H9 (cell line): Measurements from ENCODE around the gene TFAP2A. TPM values are rescaled to one million over a fixed set of nuclear protein-coding genes. Genes with fewer than 3 reads are reported as not detected.
A peak's percentile ranks its signal among the peaks of the same experiment; 100 is the strongest.

ENCODE experiments used
- DNase-seq: peaks from one replicate; pipeline ENCODE4 v3.0.0-alpha.2; 2017
- H2AFZ ChIP-seq: one replicate; pipeline ENCODE4 v1.6.1; 2013; ENCODE audit warnings: mild to moderate bottlenecking, low read length, control low read depth, moderate library complexity
- H2AK5ac ChIP-seq: 2 replicates; pipeline ENCODE4 v1.6.1; 2013; ENCODE audit warnings: low read length, control low read depth, mixed read lengths; ENCODE audit not compliant: insufficient read length
- H2BK120ac ChIP-seq: one replicate; pipeline ENCODE4 v1.6.1; 2013; ENCODE audit warnings: low read depth, mild to moderate bottlenecking, low read length, control low read depth, inconsistent platforms; ENCODE audit not compliant: poor library complexity, severe bottlenecking
- H2BK12ac ChIP-seq: 2 replicates; pipeline ENCODE4 v1.6.1; 2013; ENCODE audit warnings: low read length, control low read depth, mixed read lengths, low read depth; ENCODE audit not compliant: insufficient read length
- H2BK15ac ChIP-seq: 2 replicates; pipeline ENCODE4 v1.6.1; 2013; ENCODE audit warnings: low read depth, low read length, control low read depth
- H2BK20ac ChIP-seq: one replicate; pipeline ENCODE4 v1.6.1; 2013; ENCODE audit warnings: low read depth, mild to moderate bottlenecking, low read length, control low read depth, inconsistent platforms; ENCODE audit not compliant: poor library complexity, severe bottlenecking
- H2BK5ac ChIP-seq: 2 replicates; pipeline ENCODE4 v1.6.1; 2013; ENCODE audit warnings: low read length, control low read depth, mixed read lengths; ENCODE audit not compliant: insufficient read length
- H3K14ac ChIP-seq: 2 replicates; pipeline ENCODE4 v1.6.1; 2013; ENCODE audit warnings: low read length, control low read depth; ENCODE audit not compliant: insufficient read depth
- H3K18ac ChIP-seq: 2 replicates; pipeline ENCODE4 v1.6.1; 2013; ENCODE audit warnings: low read depth, mild to moderate bottlenecking, mixed read lengths, low read length, control low read depth; ENCODE audit not compliant: insufficient read length
- H3K23ac ChIP-seq: 2 replicates; pipeline ENCODE4 v1.6.1; 2013; ENCODE audit warnings: low read length, control low read depth, mixed read lengths, low read depth; ENCODE audit not compliant: insufficient read length
- H3K23me2 ChIP-seq: 2 replicates; pipeline ENCODE4 v1.6.1; 2013; ENCODE audit warnings: low read depth, mild to moderate bottlenecking, mixed read lengths, low read length, control low read depth; ENCODE audit not compliant: insufficient read length, poor library complexity, severe bottlenecking
- H3K27ac ChIP-seq: 2 replicates; pipeline ENCODE4 v1.5.1; 2013; ENCODE audit warnings: low read length, control low read depth, mixed read lengths, low read depth; ENCODE audit not compliant: insufficient read length
- H3K27me3 ChIP-seq: 2 replicates; pipeline ENCODE4 v1.6.1; 2013; ENCODE audit warnings: low read length, control low read depth, inconsistent platforms; ENCODE audit not compliant: insufficient read depth
- H3K4ac ChIP-seq: 2 replicates; pipeline ENCODE4 v1.6.1; 2013; ENCODE audit warnings: low read depth, mild to moderate bottlenecking, control low read depth, inconsistent platforms, low read length, moderate library complexity
- H3K4me1 ChIP-seq: 2 replicates; pipeline ENCODE4 v1.6.1; 2013; ENCODE audit warnings: low read length, control low read depth, inconsistent platforms; ENCODE audit not compliant: insufficient read depth
- H3K4me2 ChIP-seq: 2 replicates; pipeline ENCODE4 v1.6.1; 2013; ENCODE audit warnings: low read length, control low read depth, mixed read lengths; ENCODE audit not compliant: insufficient read length, insufficient read depth
- H3K56ac ChIP-seq: 2 replicates; pipeline ENCODE4 v1.6.1; 2013; ENCODE audit warnings: low read depth, mild to moderate bottlenecking, mixed read lengths, low read length, control low read depth; ENCODE audit not compliant: insufficient read length
- H3K79me1 ChIP-seq: 2 replicates; pipeline ENCODE4 v1.6.1; 2013; ENCODE audit warnings: low read depth, mild to moderate bottlenecking, moderate library complexity, low read length, control low read depth, inconsistent platforms; ENCODE audit not compliant: insufficient read depth, poor library complexity, severe bottlenecking
- H3K79me2 ChIP-seq: 2 replicates; pipeline ENCODE4 v1.6.1; 2013; ENCODE audit warnings: low read length, control low read depth, inconsistent platforms; ENCODE audit not compliant: insufficient read depth
- H3K9ac ChIP-seq: 2 replicates; pipeline ENCODE4 v1.6.1; 2013; ENCODE audit warnings: low read length, control low read depth, mixed read lengths; ENCODE audit not compliant: insufficient read length; ENCODE audit errors: extremely low read depth
- H3K9me3 ChIP-seq: one replicate; pipeline ENCODE4 v1.6.1; 2013; ENCODE audit warnings: low read depth, low read length, inconsistent platforms; ENCODE audit not compliant: control insufficient read depth
- H3T11ph ChIP-seq: one replicate; pipeline ENCODE4 v1.6.1; 2013; ENCODE audit warnings: mild to moderate bottlenecking, low read length, control low read depth, inconsistent platforms
- H4K20me1 ChIP-seq: one replicate; pipeline ENCODE4 v1.6.1; 2013; ENCODE audit not compliant: control insufficient read depth, insufficient read length, insufficient read depth
- H4K5ac ChIP-seq: 2 replicates; pipeline ENCODE4 v1.6.1; 2013; ENCODE audit warnings: low read depth, mild to moderate bottlenecking, mixed read lengths, low read length, control low read depth; ENCODE audit not compliant: insufficient read length
- H4K8ac ChIP-seq: replicated peaks from 2 replicates; pipeline ENCODE4 v1.6.1; 2013; ENCODE audit warnings: low read length, control low read depth, mixed read lengths, low read depth; ENCODE audit not compliant: insufficient read length
- H4K91ac ChIP-seq: 2 replicates; pipeline ENCODE4 v1.6.1; 2013; ENCODE audit warnings: low read depth, mild to moderate bottlenecking, moderate library complexity, mixed read lengths, low read length, control low read depth; ENCODE audit not compliant: insufficient read length
- H3K27ac Mint-ChIP-seq, 3 experiments: 2 replicates in 2 of 3; 3 replicates in 1 of 3; pipeline ENCODE4 v1.8.0; 2020 to 2021; ENCODE audit warnings: mixed read lengths in 3 of 3, mild to moderate bottlenecking in 1 of 3, moderate library complexity in 1 of 3
- H3K27me3 Mint-ChIP-seq: 2 replicates; pipeline ENCODE4 v1.8.0; 2021; ENCODE audit warnings: low read depth, mild to moderate bottlenecking, moderate library complexity, mixed read lengths
- H3K36me3 Mint-ChIP-seq, 3 experiments: 2 replicates in 2 of 3; 3 replicates in 1 of 3; pipeline ENCODE4 v1.8.0; 2020 to 2021; ENCODE audit warnings: low read depth in 3 of 3, mixed read lengths in 3 of 3; ENCODE audit not compliant: insufficient read depth in 1 of 3
- H3K4me1 Mint-ChIP-seq, 2 experiments: 2 replicates each; pipeline ENCODE4 v1.8.0; 2020; ENCODE audit warnings: mixed read lengths in 2 of 2
- H3K4me3 Mint-ChIP-seq, 2 experiments: 2 replicates in 1 of 2; 3 replicates in 1 of 2; pipeline ENCODE4 v1.8.0; 2020 to 2021; ENCODE audit warnings: mild to moderate bottlenecking in 2 of 2, mixed read lengths in 2 of 2, moderate library complexity in 1 of 2
- H3K9me3 Mint-ChIP-seq, 2 experiments: 2 replicates in 1 of 2; 3 replicates in 1 of 2; pipeline ENCODE4 v1.8.0; 2020; ENCODE audit warnings: mild to moderate bottlenecking in 2 of 2, mixed read lengths in 2 of 2, moderate library complexity in 1 of 2
- WGBS: extraction: QIAGEN DNeasy Blood & Tissue Kit; methylation state at CpG from one replicate; pipeline ENCODE4 v1.1.7; 2013; ENCODE audit warnings: missing lambda C conversion rate, low lambda C conversion rate, mixed read lengths; ENCODE audit not compliant: insufficient read length; ENCODE audit errors: extremely low coverage; 5-methylcytosine and 5-hydroxymethylcytosine counted together
- total RNA-seq: library from RNA; stranded (reverse); gene quantifications from 2 replicates; pipeline ENCODE4 v1.2.1, GENCODE V29; 2021
- TF ChIP-seq, protein P1 (sequence below): fragments of 200-600 bp; sonication (generic); conservative IDR thresholded peaks from 3 replicates; pipeline ENCODE4 v1.8.0; 2021; ENCODE audit warnings: antibody characterized with exemption, mild to moderate bottlenecking

The TFAP2A gene
- total RNA-seq, 1 experiment from 2014 or later, result 2.6 TPM

DNA sequence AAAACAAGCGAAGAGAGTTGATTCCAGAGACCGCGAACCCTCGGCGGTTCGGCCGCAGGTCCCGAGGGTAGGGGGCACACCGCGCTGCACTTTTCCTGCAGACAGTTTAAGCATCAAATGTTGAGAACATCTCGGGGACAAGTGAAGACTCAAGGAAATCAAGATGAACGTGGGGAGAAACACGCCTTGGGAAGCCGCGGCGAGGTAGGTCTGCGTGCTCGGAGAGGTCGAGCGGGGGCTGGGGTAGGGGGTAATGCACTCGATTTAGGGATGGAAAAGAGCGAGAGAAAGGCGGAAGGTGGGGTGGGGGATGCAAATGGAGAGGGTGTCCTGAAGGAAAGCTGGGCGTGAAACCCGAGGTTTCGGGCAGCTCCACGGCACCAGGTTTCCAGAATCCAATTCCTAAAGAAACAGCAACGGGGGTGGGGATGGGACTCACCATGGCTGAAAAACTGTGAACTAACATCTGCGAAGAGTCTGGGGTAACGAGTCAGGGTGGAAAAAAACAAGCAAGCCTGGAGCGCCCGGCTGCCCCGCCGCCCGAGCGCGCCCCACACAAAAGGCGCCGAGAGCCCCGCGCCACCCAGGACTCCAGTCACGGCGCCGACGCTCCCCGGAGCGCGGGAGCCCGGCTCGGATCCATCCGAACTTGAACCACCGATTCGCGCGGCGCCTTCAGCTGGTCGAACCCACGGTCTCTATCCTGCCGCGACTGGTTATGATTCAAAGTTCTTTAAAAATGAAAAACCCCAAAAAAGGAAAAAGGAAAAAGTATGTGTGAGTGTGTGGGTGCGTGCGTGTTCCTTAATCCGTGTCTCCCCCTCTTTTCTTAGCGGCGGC is 3.5 kb downstream of the TFAP2A start:
- Histone ChIP-seq H2BK15ac (no peak overlapping the region), H3K4me2 (peak overlapping the region; percentile 39), H3K56ac (no peak overlapping the region), H3K9ac (no peak overlapping the region), H3K14ac (no peak overlapping the region), H3K9me3 (no peaks in the 10 kb centered on the region), H2BK20ac (no peak overlapping the region), H4K5ac (no peak overlapping the region), H4K8ac (no peak overlapping the region), H2AFZ (no peak overlapping the region), H2AK5ac (no peak overlapping the region), H2BK120ac (no peak overlapping the region), H3K4me1 (peaks cover 6% of the 10 kb centered on the region; the same call in 1 of the 2 replicates), H3K79me2 (no peaks in the 10 kb centered on the region), H2BK5ac (no peak overlapping the region), H3K23me2 (peaks cover 16% of the 10 kb centered on the region), H3K18ac (no peak overlapping the region), H3T11ph (no peak overlapping the region), H3K23ac (no peak overlapping the region), H3K27ac (no peak overlapping the region), H3K79me1 (no peaks in the 10 kb centered on the region), H3K4ac (no peak overlapping the region), H2BK12ac (no peak overlapping the region), H3K27me3 (peaks cover 81% of the 10 kb centered on the region), H4K91ac (no peak overlapping the region), H4K20me1 (no peaks in the 10 kb centered on the region)
- TF ChIP-seq, protein P1, sequence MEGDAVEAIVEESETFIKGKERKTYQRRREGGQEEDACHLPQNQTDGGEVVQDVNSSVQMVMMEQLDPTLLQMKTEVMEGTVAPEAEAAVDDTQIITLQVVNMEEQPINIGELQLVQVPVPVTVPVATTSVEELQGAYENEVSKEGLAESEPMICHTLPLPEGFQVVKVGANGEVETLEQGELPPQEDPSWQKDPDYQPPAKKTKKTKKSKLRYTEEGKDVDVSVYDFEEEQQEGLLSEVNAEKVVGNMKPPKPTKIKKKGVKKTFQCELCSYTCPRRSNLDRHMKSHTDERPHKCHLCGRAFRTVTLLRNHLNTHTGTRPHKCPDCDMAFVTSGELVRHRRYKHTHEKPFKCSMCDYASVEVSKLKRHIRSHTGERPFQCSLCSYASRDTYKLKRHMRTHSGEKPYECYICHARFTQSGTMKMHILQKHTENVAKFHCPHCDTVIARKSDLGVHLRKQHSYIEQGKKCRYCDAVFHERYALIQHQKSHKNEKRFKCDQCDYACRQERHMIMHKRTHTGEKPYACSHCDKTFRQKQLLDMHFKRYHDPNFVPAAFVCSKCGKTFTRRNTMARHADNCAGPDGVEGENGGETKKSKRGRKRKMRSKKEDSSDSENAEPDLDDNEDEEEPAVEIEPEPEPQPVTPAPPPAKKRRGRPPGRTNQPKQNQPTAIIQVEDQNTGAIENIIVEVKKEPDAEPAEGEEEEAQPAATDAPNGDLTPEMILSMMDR, result no peak
- H3K27ac Mint-ChIP-seq, result no peak overlapping the region; a peak in 2 of 7 replicates
- peaks cover 0 to 4% (median 0%) of the 10 kb centered on the region in 3 experiments; a peak in 1 of 7 replicates for H3K36me3 Mint-ChIP-seq
- peaks cover 52 to 82% of the 10 kb centered on the region in 2 experiments for H3K4me1 Mint-ChIP-seq
- peaks cover under 1 to 8% of the 10 kb centered on the region in 2 experiments; a peak in 2 of 5 replicates for H3K9me3 Mint-ChIP-seq
- no CpG with 5 or more reads among the region's 65 CpGs for WGBS
- peak overlapping the region; percentile 53 to 84 for H3K4me3 Mint-ChIP-seq
- DNase-seq, result peak; percentile 55
- H3K27me3 Mint-ChIP-seq, result peaks cover 99% of the 10 kb centered on the region
